Ovary (tissue), 9 donors: ENCODE data around the gene MBNL2. TPM values are rescaled to one million over a fixed set of nuclear protein-coding genes. Genes with fewer than 3 reads are reported as not detected.

Experiments used
- DNase-seq, 5 donors: peaks; one replicate each; pipeline ENCODE4 v3.0.0-alpha.2; 2019 to 2020
- H3K27ac ChIP-seq, 2 donors: fragments of 200-600 bp; one replicate each; pipeline versions ENCODE4 v1.5.1 to v1.8.0; 2019 to 2022
- H3K27me3 ChIP-seq: fragments of 200-600 bp; one replicate; pipeline ENCODE4 v1.8.0; 2022
- H3K36me3 ChIP-seq: fragments of 200-600 bp; sonication (generic); one replicate; pipeline ENCODE4 v1.5.1; 2019
- H3K4me1 ChIP-seq: one replicate; pipeline ENCODE4 v1.8.1; 2013; ENCODE audit warnings: mild to moderate bottlenecking, moderate library complexity; ENCODE audit not compliant: insufficient read depth
- H3K4me3 ChIP-seq: fragments of 200-600 bp; sonication (generic); one replicate; pipeline ENCODE4 v1.5.1; 2017
- H3K9me3 ChIP-seq, 2 donors: fragments of 200-600 bp in 1 of 2; sonication (generic) in 1 of 2; one replicate each; pipeline versions ENCODE4 v1.5.1 to v1.8.1; 2013 to 2019; ENCODE audit warnings: mild to moderate bottlenecking in 1 of 2, moderate library complexity in 1 of 2
- EP300 ChIP-seq: sonication (generic); formaldehyde crosslinking; IDR thresholded peaks from one replicate; pipeline ENCODE4 v1.6.1; 2017; ENCODE audit warnings: antibody characterized with exemption
- POLR2A ChIP-seq: fragments of 450-650 bp; IDR thresholded peaks from one replicate; pipeline ENCODE4 v1.6.1; 2017; ENCODE audit warnings: antibody characterized with exemption, mild to moderate bottlenecking, moderate library complexity
- WGBS, 3 donors: extraction: QIAGEN DNeasy Blood & Tissue Kit in 1 of 3; methylation state at CpG; one replicate each; pipeline versions ENCODE4 v1.1.5 to v1.1.7; 2013 to 2017; 5-methylcytosine and 5-hydroxymethylcytosine counted together
- intact Hi-C, 4 donors: fragments of 100-400 bp; cut with DNase I; formaldehyde crosslinking; loops; one replicate each; pipeline versions ENCODE4 v1.11.0 to v1.15.1; 2022 to 2023
- polyA plus RNA-seq, 2 donors: library from polyadenylated mRNA; stranded (reverse); fragments of 200-250 nt in 1 of 2; fragments of 350-450 nt in 1 of 2; fragmentation: Illumina TruSeq in 1 of 2; extraction: RNeasy Lipid Tissue Mini Kit (QIAGEN cat#74804) in 1 of 2; gene quantifications; one replicate each; pipeline ENCODE4 v1.2.3, GENCODE V29; 2013 to 2014
- total RNA-seq, 7 donors: library from RNA; depleted of rRNA in 2 of 7; stranded (reverse); fragments of >200 nt in 2 of 7; fragmentation: NEBNext Ultra II Directional in 3 of 7; extraction: Animal tissue kit (Norgen Biotek cat#: 25700) in 3 of 7; gene quantifications; one replicate each; pipeline versions ENCODE4 v1.1.0 to v1.2.4, GENCODE V29; 2016 to 2023
- TF ChIP-seq, protein P1 (sequence below), 3 donors: fragments of 450-650 bp in 2 of 3; fragments of 200-600 bp in 1 of 3; IDR thresholded peaks; one replicate each; pipeline versions ENCODE4 v1.5.1 to v1.8.0; 2016 to 2022; ENCODE audit warnings: antibody characterized with exemption in 3 of 3, mild to moderate bottlenecking in 1 of 3
- donor health status: DM: no; HTN: no; CAD: no; lungs with moderate emphysema.
- donor health status: DM: no; HTN: no; CAD: no.
- donor health status: Bipolar disorder and iron deficiency.
- donor health status: DM: yes; HTN: yes; CAD: no.
- donor health status: DM: no; HTN: no; CAD: no.
- donor health status: DM: yes; HTN: yes; CAD: no.

Gene MBNL2
- total and polyA plus RNA-seq, 9 donors: 43.7 to 110 (median 92.1) TPM

DNA sequence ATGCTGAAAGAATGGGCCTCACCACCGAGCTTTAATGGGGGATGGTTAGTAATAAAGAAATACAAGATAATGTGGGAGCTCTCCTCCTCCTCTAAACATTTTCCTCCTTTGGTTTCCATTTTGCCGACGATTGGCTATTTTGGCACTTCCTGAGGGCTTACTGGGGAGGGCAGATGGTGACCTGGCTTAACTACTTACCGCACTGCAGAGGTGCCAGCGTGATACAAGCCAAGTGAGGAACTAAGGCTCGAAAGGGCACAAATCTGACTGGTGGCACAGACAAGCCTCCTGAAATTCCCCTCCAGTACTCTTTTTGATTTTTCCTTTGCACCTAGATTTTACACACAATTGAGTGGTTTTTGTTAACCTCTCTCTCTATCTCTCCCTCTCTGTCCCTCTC is 158.6 kb downstream of the MBNL2 start:
- H3K4me1 ChIP-seq: no peaks in the 10 kb centered on the region
- no peak overlapping the region for H3K4me3 ChIP-seq
- no peaks in the 10 kb centered on the region for H3K9me3 ChIP-seq
- H3K27me3 ChIP-seq: no peaks in the 10 kb centered on the region
- no peak for DNase-seq
- no peak overlapping the region for H3K27ac ChIP-seq
- no peak for TF ChIP-seq POLR2A
- TF ChIP-seq, protein P1, sequence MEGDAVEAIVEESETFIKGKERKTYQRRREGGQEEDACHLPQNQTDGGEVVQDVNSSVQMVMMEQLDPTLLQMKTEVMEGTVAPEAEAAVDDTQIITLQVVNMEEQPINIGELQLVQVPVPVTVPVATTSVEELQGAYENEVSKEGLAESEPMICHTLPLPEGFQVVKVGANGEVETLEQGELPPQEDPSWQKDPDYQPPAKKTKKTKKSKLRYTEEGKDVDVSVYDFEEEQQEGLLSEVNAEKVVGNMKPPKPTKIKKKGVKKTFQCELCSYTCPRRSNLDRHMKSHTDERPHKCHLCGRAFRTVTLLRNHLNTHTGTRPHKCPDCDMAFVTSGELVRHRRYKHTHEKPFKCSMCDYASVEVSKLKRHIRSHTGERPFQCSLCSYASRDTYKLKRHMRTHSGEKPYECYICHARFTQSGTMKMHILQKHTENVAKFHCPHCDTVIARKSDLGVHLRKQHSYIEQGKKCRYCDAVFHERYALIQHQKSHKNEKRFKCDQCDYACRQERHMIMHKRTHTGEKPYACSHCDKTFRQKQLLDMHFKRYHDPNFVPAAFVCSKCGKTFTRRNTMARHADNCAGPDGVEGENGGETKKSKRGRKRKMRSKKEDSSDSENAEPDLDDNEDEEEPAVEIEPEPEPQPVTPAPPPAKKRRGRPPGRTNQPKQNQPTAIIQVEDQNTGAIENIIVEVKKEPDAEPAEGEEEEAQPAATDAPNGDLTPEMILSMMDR (IDR thresholded peaks at IDR 0.05): no peak
- TF ChIP-seq EP300: no peak
- intact Hi-C loops: no loop called here
- H3K36me3 ChIP-seq: no peaks in the 10 kb centered on the region
- WGBS, 3 donors: 77 to 84% (median 81%) methylated on average over 6 of the region's 6 CpGs

DNA sequence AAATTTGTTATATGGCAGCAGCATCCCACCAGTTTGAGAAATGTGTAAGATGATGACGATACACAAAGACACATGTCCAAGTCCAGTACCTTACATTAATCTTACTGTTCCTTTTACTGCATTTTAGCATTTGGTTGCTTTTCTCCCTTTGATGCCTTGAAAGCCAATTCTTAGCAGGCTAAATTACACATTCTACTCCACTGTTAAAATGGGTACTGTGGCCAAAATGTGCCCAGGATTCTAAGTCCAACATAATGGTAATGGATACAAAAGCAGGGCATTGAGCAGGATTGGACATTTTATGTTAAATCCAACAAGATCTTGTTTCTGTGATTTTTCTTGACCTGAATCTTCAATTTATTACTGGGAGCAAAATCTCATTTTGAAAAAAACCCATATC is 159.1 kb downstream of the MBNL2 start:
- Histone ChIP-seq H3K4me3 (no peak overlapping the region), H3K9me3 (no peaks in the 10 kb centered on the region), H3K4me1 (no peaks in the 10 kb centered on the region), H3K36me3 (no peaks in the 10 kb centered on the region), H3K27ac (no peak overlapping the region), H3K27me3 (no peaks in the 10 kb centered on the region)
- no peak for DNase-seq
- intact Hi-C loops: no loop called here
- no peak for TF ChIP-seq POLR2A
- TF ChIP-seq EP300: no peak
- TF ChIP-seq, protein P1 (IDR thresholded peaks at IDR 0.05): no peak
- WGBS, 3 donors: 97 to 100% (median 100%) methylated on average over 1 of the region's 1 CpG

DNA sequence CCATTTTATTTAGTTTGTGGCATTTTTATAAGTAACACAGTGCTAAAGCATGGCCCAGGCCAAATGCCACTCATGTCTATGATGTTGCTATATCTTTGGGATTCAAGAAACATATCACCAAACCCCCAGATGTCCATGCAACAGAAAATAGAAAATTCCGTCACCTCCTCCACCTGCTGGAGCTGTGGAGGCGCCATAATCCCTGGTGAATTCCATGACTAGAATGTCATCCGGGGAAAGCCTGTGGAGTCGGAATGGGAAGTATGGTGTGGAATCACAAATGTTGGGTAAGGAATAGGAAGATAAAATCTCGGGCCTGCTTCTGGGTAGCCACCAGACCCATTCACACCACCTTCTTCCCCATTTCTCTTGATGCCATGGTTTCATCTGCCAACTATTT is 160.1 kb downstream of the MBNL2 start:
- Histone ChIP-seq H3K4me1 (no peaks in the 10 kb centered on the region), H3K9me3 (no peaks in the 10 kb centered on the region), H3K27me3 (no peaks in the 10 kb centered on the region), H3K36me3 (no peaks in the 10 kb centered on the region), H3K27ac (no peak overlapping the region), H3K4me3 (no peak overlapping the region)
- intact Hi-C loops: no loop called here
- WGBS, 3 donors: 97 to 98% (median 97%) methylated on average over 5 of the region's 5 CpGs
- DNase-seq: no peak
- TF ChIP-seq, protein P1 (IDR thresholded peaks at IDR 0.05): no peak
- no peak for TF ChIP-seq EP300
- no peak for TF ChIP-seq POLR2A

DNA sequence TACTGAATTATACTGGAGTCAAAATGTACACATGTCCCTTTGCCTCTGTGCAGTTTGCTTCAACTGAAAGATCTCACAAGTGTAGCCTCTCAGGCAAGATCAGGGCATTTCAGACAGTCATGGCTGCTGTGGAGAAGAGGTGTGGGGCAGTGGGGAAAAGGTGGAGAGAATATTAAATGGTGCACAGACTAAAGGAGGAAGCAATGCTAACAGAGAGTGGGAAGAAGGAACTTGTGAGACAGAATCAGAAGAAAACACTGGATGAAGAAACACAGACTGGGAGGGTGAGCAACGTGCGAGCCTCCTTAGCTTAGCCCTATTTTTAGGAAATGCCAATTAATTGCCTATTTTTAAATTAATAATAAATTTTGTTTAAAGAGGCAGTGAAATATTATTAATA is 162.2 kb downstream of the MBNL2 start:
- TF ChIP-seq, protein P1 (IDR thresholded peaks at IDR 0.05): no peak
- intact Hi-C loops: no loop called here
- Histone ChIP-seq H3K27me3 (no peaks in the 10 kb centered on the region), H3K4me1 (no peaks in the 10 kb centered on the region), H3K4me3 (no peak overlapping the region), H3K36me3 (no peaks in the 10 kb centered on the region), H3K9me3 (no peaks in the 10 kb centered on the region), H3K27ac (no peak overlapping the region)
- 66 to 77% (median 68%) methylated on average over 2 of the region's 2 CpGs for WGBS, 3 donors
- no peak for DNase-seq

DNA sequence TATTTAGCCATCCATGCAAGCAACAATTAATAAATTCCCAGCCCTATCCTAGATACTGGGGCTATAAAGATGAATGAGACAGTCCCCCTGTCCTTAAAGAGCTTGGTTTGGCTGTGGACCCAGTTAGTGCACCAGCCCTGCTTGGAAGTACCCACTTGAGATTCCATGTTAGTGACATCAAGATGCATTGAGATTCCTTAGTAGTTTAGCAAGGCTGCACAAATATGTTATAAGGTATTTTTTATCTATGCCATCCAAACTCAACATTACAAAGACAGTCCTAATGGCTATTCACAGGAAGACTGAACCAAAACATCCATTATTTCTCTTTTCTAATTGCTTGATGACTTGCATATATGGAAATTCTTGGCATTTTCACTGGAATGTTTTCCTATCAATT is 163.0 kb downstream of the MBNL2 start:
- no peaks in the 10 kb centered on the region for H3K27me3 ChIP-seq
- intact Hi-C loops: no loop called here
- DNase-seq: no peak
- H3K36me3 ChIP-seq: no peaks in the 10 kb centered on the region
- TF ChIP-seq EP300: no peak
- TF ChIP-seq POLR2A: no peak
- TF ChIP-seq, protein P1 (IDR thresholded peaks at IDR 0.05): no peak
- H3K4me1 ChIP-seq: no peaks in the 10 kb centered on the region
- H3K4me3 ChIP-seq: no peak overlapping the region
- H3K9me3 ChIP-seq: no peaks in the 10 kb centered on the region
- H3K27ac ChIP-seq: no peak overlapping the region
